Endothelial cell of hepatic sinusoid (primary cell): ENCODE results near the gene WDR12.
"Not testable (repeated sequence)": the region's sequence is repeated elsewhere in the genome, so short reads cannot be mapped to it uniquely, and the experiment has no call there.

Experiments
- in situ Hi-C: cut with HindIII; loops from 2 replicates; pipeline ENCODE4 v1.10.0; 2017; ENCODE audit warnings: low sequenced_read_pairs

WDR12 gene

DNA sequence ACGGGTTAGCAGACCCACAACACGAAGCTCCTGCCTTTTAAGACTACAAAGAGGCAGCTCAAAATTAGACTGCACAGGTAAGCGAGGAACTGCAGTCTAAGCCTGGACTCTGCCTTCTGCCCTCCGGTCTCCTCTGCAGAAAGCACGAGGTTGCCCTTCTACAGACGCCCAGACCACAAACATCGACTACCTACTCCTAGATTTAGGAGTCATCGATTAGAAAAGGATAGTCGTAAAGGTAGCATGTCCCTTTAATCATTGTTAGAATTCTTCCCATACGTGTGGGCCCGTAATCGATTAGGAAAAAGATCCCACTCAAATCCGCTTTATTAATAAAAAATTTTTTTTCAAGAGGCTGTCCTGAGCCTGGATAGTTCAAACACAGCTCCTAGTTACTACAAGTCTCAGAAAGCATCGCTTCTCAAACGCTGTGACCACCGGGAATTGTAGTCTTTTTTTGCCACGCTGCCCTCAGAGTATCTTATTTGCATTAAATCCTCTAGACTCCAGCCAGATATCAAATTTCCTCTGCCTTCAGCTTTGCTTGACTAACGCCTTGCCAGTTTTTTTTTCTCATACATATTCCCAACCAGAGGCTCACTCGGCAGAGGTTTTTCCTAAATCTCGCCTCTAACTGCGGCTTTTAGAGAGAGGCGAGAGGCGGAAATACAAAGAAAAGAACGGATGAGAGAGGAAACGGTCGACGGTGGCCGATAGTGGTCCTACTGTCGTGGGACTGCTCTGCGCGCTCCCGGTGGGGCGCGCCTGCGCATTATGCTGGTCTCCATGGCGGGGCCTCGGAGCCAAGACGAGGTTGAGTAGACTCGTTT, at the start of gene WDR12, which contains the start of gene CARF:
Gene WDR12, minus strand, starts transcription at position 162 of the 830 bp plus-strand sequence. CDS start 197 bp downstream, outside the sequence.
Gene CARF, plus strand, starts transcription at position 764 of the 830 bp plus-strand sequence. CDS start 29,628 bp downstream, outside the sequence.
- in situ Hi-C loops = no loop called here

DNA sequence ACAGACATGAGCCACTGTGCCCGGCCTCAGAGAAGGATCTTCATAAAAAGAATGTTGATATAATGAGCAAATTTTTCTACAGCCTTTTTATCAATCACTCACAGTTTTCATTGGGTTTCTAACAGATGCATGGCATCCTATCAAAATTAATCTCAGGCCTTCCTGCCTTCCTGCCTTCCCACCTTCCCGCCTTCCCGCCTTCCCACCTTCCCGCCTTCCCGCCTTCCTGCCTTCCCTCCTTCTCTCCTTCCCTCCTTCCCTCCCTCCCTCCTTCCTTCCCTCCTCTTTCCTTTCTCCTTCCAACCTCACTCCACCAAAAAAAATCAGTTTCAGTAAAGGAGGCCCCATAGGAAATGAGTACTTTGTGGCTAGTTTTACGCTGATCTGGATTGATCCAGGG, 49.1 kb upstream of the WDR12 start:
- in situ Hi-C loops = no loop called here

DNA sequence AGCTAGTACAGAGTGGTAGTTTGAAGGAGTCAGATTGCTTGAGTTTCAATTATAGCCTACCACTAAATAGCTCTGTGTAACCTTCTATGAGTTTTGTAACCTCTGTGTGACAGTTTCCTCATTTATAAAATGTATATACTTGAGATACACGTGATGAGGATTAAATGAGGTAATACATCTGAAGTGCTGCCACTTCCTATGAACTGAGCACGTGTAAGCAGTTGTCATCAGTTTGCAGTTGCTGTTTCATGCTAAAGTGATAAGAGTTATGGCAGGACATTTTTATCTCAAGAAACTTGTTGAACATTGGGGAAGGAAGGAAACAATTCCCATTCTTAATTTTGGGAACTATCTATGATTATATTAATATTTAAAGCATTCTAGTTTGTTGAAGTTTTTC, 39.1 kb upstream of the WDR12 start:
- in situ Hi-C loops = no loop called here

DNA sequence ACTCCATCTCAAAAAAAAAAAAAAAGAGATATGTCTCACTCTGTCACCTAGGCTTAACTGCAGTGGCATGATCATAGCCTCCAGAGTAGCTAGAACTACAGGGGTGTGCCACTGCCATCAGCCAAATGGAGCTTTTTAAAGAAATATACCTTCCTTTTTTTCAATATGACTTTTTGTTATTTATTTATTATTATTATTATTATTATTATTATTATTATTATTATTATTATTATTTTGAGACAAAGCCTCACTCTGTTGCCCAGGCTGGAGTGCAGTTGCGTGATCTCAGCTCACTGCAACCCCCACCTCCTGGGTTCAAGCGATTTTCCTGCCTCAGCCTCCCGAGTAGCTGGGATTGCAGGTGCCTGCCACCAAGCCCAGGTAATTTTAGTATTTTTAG, 37.9 kb upstream of the WDR12 start:
- in situ Hi-C loops = not testable (repeated sequence)

DNA sequence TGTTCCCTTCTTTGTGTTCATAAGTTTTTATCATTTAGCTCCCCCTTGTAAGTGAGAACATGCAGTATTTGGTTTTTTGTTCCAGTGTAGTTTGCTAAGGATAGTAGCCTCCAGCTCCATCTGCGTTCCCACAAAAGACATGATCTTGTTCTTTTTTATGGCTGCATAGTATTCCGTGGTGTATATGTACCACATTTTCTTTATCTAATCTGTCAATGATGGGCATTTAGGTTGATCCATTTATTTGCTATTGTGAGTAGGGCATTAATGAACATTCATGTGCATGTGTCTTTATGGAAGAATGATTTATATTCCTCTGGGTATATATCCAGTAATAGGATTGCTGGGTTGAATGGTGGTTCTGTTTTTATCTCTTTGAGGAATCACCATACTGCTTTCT, 34.0 kb upstream of the WDR12 start:
- in situ Hi-C loops = no loop called here

DNA sequence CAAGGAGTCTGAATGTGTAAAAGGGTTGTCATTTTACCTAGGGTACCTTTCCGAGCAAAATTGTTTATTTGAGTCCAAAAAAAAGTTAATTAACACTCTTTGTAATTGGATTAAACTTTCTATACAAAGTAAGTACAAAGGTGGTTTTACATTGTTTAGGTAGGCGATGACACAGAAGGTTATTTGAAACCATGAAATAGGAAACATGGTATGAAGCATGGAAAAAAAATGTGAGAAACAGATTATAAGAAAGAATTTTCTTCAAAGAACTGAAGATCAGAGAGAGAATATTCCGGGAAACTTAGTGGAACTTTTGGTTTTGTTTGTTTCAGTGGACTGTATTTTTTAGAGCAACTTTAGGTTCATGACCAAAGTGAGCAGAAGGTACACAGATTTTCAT, 33.3 kb upstream of the WDR12 start:
- in situ Hi-C loops = no loop called here

DNA sequence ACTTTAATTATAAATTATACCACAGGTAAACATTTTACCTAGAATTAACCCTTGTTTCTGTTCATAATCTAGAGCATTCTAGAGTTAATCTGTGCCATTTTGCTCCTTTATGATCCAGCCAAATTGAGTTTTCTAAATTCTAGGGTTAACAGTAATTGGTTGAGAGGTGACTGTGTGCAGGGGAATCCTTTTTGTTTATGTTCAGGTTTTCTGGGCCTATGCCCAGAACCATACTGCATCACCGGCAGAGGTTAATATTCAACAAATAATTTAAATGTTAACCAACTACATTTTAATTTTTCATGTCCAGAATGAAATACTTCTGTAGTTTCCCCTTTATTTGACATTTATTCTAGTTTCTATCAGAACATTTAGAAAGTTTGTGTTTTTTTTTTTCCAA, 32.9 kb upstream of the WDR12 start:
- in situ Hi-C loops = no loop called here

DNA sequence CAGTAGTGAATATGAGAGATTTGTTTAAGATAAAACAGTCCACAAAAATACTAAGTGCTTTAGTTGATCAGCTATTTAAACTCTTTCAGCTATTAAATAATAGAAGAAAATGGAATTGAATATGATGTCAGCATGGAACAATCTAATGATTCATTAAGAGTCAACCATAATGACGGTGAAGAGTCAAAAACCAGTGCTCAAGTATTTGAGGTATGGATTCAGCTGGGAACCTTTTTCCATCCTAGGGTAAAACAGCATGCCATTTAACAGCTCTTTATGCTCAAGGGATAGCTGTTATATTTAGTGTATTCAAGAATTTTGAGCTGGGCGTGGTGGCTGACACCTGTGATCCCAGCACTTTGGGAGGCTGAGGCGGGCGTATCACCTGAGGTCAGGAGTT, 30.3 kb upstream of the WDR12 start:
- in situ Hi-C loops = no loop called here

DNA sequence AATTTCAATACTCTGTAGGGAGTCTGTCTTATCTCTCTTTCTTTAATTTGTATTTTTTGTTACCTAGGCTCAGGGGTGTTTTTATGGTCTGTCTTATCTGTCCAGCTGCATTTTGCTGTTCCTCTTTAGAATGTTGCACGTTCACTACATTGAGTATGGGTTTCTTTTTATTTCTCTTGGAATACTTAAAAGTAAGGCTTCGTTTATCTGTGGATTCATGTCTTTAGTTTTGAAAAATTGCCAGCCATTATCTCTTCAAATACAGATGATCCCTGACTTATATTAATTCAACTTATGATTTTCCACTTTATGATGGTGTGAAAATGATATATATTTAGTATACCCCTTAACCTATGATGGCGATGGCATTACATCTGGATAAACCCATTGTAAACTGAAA, 27.5 kb upstream of the WDR12 start:
- in situ Hi-C loops = no loop called here

DNA sequence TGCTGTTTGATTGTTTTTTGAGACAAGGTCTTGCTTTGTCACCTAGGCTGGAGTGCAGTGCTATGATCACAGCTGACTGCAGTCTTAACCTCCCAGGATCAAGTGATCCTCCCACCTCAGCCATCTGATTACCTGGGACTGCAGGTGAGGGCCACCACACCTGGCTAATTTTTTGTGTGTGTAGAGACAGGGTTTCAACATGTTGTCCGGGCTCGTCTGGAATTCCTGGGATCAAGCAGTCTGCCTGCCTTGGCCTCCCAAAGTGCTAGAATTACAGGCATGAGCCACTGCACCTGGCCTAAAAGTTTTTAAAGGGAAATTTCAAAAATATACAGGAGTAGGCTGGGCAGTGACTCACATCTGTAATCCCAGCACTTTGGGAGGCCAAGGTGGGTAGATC, 23.0 kb upstream of the WDR12 start:
- in situ Hi-C loops = no loop called here

DNA sequence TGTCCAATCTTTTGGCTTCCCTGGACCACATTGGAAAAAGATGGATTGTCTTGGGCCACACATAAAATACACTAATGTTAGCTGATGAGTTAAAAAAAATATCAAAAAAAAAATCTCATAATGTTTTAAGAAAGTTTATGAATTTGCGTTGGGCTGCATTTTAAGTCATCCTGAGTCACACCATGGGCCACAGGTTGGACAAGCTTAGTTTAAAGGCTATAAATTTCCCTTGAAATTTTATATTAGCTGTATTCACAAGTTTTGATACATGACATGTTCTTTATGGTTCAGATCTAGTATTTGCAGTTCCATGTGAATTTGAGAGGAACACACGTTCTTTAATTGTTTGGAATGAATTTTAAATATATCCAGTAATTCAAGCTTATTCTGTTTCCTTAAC, 22.5 kb upstream of the WDR12 start:
- in situ Hi-C loops = no loop called here

DNA sequence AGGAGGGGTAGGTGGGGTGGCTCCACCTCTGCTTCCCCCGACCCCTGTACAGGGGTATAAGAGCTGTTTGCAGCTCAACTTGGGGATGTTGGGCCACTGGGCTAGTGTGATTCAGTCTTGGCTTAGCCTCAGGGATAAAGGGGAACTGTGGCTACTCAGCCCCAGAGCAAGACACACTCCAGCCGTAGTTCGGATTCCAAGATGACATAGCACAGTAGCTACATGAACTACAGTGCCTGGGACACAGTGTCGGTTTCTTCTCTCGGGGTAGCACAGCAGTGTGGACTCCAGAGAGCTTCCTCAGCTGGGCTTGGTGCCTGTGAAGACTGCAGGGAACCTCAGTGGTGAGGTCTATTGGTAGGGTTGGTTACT, 21.7 kb upstream of the WDR12 start:
- in situ Hi-C loops = no loop called here

DNA sequence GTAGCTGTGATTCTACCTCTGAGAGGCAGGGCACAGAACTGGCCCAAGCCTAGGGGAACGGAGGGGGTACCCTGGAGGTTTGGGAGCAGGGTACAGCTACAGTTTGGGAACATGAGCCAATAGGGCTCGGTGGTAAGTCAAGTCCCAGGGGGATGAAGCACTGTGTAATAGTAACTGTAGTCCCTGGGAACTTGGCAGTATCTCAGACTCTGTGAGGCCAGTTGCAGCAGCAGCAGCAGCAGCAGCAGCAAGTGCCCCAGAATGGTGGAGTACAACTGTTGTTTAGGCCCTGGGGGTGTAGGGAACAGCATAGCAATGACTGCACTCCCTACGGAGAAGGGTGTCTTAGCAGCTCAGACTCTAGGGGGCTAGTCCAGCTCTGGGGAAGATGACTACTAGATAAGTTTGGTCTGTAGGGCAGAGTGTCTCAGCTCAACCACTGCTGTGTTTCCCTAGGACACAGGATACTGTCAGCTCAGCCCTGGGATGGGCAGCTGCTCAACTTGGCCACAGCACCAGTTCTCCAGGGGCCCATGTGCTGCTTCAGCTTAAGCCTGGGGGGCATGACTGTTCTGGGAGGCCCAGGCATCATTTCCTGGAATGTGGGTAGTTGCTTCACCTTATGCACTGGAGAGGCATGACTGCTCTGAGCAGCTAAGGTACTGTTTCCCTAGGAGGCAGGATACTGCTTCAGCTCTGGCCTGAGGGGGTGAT, 21.1 kb upstream of the WDR12 start:
- in situ Hi-C loops = no loop called here

DNA sequence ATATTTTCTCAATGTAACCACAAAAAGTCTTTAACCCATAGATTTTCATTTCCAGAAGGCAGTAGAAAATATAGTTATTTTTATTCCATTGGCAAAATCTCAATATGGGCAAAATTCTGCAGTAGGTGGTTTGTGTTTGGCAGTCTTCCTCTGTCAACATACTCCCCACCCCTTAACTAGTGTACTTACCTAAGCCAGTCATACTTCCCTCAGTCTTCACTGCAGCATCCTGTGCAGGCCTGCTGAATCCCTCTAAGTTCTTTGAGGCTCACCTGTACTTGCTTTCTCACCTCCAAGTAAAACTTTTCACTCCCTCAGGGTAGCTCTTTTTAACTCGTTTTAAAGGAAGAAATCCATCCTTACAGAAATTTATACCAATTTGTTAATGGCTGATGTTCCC, 7.4 kb upstream of the WDR12 start:
- in situ Hi-C loops = no loop called here

DNA sequence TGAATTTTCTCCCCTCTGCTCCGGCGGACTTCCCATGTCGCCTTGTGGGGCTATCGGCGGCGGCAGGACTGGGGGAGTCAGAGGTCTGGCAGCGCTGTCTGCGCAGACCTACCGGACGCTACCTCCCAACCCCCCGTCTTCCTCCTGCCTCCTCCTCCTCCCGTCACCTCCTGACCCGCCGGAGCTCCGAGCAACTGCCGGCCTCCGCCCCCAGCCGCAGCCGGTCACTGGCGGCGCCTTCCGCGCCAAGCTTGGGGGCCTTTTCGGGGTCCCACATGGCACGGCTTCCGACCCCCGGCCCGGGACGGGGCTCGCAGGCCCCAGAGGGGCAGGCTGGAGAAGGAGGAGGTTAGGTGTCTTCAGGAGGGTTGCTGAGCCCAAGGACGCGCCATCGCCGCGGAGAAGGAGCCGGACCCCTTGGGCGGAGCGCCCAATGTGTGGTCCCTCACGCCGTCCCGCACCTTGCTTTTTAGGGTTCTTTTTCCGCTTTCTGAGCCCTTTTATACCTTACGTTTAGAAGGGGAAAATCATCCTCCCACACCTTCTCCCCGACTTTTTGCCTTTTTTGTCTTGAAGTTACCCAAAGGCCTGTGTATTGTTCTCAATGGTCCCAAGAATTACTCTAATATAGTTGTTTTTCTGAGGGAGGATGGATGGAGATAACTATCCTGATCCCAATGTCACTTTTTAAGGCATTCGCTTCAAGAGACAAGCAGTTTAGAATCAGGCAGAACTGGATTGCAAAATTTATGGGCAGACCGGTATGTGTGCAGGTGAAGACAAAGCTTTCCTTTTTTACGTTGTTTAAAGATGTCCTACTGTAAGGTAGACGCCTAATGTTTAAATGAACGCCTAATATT, 1.1 kb upstream of the WDR12 start:
- in situ Hi-C loops = not testable (repeated sequence)

DNA sequence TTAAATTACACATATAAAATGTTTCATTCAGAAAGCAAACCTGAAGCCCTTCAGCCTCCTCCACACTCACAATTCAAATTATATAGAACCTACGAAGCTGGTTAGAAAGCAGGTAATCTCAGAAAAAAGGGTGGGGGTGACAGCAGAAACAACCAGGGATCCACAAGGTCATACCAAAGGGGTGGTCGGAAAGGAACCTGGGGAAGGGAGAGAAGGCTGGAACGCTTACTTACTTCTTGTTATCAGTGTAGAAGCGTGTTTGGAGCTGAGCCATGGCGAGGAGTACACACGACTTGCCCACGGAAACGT, 316 bp downstream of the WDR12 start:
- in situ Hi-C loops = no loop called here

DNA sequence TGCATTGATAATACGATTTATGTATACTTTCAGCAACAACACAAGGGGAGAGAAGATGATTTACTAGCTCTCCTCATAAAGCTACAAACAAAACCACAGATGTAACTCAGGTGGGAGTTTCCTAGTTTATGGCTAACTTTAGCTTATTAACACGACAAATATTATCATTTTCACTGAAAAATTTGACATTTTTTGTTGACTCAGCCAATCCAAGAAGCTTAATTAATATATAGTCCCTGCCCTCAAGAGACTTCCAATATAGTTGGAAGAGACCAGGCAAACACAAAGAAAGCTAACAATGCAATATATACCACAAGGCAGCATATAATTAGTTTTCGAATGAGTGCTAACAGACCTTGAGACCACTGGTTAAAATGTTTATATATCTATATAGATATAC, 775 bp downstream of the WDR12 start:
- in situ Hi-C loops = no loop called here

DNA sequence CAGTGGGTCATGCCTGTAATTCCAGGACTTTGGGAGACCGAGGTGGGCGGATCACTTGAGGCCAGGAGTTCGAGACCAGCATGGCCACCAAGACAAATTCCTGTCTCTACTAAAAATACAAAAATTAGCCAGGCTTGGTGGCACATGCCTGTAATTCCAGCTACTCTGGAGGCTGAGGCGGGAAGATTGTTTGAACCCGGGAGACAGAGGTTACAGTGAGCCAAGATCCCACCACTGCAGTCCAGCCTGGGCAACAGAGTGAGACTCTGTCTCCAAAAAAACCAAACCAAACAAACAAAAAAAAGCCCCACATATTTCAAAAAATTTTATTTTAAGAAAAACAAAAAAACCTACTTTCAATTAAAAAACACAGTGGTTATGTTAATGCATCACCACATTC, 1.2 kb downstream of the WDR12 start:
- in situ Hi-C loops = not testable (repeated sequence)

DNA sequence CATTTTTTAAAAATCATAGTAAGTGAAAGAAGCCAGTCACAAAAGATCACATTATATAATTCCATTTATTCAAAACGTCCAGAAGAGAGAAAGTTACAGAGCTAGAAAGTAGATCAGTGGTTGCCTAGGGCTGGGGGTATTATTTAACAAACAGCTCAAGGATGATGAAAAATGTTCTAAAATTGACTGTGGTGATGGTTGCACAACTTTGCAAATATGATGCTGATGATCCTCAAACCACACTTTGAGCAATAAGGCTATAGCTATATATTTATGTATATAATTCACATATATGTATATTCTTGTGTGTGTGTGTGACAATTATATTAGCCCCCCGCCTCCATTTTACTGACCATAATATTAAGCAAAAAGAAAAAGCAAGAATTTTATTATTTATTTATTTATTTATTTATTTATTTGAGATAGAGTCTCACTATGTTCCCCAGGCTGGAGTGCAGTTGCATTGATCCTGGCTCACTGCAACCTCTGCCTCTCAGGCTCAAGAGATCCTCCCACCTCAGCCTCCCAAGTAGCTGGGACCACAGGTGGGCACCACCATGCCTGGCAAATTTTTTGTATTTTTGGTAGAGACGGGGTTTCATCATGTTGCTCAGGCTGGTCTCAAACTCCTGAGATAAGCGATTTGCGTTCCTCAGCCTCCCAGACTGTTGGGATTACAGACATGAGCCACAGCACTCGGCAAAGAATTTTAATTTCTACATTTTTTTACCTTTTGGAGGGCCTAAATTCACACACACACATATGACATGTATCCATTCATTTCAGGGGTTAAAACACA, 1.9 kb downstream of the WDR12 start:
- in situ Hi-C loops = no loop called here

DNA sequence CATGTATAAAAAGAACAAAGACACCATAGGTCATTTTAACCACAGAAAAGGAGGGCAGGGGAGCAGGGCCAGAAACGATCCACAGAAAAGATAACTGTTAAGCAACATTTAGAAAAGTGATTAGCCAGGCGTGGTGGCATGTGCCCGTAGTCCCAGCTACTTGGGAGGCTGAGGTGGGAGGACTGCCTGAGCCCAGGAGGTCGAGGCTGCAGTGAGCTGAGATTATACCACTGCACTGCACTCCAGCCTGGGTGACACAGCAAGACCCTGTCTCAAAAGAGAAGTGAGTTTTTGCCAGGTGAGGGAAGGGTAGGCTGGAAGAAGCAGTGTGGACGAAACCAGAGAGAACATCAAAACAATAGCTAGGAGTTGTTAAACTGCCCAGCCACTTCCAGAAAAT, 3.3 kb downstream of the WDR12 start:
- in situ Hi-C loops = no loop called here

DNA sequence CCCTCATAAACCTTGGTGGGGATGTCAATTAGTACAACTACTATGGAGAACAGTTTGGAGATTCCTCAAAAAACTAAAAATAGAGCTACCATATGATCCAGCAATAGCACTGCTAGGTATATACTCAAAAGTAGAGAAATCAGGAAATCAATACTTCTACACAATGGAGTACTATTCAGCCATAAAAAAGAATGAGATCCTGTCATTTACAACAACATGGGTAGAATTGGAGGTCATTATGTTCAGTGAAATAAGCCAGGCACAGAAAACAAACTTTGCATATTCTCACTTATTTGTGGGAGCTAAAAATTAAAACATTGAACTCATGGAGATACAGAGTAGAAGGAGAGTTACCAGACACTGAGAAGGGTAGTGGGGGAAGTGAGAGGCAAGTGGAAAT, 6.0 kb downstream of the WDR12 start:
- in situ Hi-C loops = not testable (repeated sequence)
